Activated CD8-positive, alpha-beta memory T cell treated with anti-CD3 and anti-CD28 coated beads, Interleukin-2, amount 50 U/mL, for 24 hours (primary cell): ENCODE measurements around the gene MSH6.
"Not testable (repeated sequence)": the region's sequence is repeated elsewhere in the genome, so short reads cannot be mapped to it uniquely, and the experiment has no call there.

Experiments used
- DNase-seq: peaks from one replicate; pipeline ENCODE4 v3.0.0-alpha.2; 2020; ENCODE audit errors: extremely low read depth

Gene MSH6

DNA sequence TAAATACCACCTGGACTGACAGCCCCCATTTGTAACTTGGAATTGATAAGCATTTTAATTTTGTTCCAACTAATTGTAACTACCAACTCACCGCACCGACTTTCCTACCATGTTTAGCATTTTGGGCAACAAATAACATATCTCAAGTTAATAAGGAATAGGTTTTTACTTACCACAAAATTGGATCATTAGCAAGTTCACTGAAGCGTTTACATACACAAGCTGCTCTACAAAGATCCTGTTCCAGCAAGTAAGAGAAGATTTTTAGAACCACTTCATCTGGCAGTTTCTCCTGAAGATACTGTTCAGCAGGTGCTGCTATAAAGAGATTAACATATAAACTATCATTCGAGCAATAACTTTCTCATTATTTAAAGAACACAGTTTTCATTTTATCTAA is 55.7 kb downstream of the MSH6 start:
- DNase-seq, result no peak

DNA sequence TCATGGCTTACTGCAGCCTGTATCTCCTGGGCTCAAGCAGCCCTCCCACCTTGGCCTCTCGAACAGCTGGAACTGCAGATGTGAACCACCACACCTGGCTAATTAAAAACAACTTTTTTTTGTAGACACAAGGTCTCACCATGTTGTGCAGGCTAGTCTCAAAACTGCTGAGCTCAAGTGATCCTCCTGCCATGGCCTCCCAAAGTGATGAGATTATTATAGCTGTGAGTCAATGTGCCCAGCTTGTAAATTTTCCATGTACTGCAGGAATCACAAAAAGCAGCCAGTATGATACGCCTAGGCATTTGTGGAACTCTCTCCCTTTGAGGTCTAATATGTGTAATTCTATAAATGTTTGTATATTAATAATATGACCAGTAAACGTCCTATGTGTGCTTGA is 59.9 kb downstream of the MSH6 start:
- no peak for DNase-seq

- DNase-seq, result no peak
These were observed 60.5 kb downstream of the MSH6 start for GRCh38 chr2:47843407-47843806.

GRCh38 chr2:47844162-47844561 is 61.2 kb downstream of the MSH6 start:
- DNase-seq, result no peak

DNA sequence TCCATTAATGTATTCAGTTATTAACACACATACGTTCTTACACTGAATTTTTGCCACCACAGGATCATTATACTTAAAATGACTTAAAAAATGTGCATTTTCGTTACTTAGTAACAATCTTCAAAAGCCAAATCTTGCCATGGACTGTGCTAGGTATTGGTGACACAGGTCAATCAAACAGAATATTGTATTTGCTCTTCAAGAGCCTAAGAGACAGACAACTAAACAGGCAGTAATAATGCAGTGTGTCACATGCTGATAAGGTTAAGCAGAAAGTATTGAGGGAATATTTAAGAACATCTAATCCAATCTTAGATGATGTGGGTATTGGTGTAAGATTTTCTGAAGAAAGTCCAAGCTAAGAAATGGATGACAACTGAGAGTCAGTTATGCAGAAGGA is 66.4 kb downstream of the MSH6 start:
- DNase-seq, result no peak

GRCh38 chr2:47850198-47850597 is 67.3 kb downstream of the MSH6 start:
- no peak for DNase-seq

DNA sequence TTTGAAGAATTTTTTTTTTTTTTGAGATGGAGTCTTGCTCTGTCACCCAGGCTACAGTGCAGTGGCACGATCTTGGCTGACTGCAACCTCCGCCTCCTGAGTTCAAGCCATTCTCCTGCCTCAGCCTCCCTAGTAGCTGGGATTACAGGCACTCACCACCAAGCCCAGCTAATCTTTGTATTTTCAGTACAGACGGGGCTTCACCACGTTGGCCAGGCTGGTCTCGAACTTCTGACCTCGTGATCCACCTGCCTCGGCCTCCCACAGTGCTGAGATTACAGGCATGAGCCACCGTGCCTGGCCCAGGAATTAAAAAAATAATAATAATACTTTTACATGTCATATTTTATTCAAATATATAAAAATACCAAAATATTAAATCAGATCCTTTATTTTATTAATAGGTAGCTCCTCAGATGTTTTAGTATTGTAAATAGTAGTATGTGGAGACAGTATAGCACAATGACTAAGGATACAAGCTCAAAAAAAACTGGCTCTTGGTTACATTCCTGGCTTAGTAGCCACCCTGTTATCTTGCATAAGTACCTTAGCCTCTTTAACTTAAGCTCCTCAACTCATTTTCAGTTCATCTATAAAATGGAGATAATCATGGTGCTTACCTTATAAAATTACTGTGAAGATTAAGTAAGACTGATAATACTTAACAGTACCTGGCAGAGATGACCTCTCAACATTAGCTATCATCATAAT is 70.3 kb downstream of the MSH6 start:
- not testable (repeated sequence) for DNase-seq
